HL-60 (cell line): Measurements from ENCODE around the gene HAGHL.
"Not testable (repeated sequence)": the region's sequence is repeated elsewhere in the genome, so short reads cannot be mapped to it uniquely, and the experiment has no call there.

Experiments
- CTCF ChIP-seq: IDR thresholded peaks from one replicate; pipeline ENCODE4 v1.5.1; 2011; ENCODE audit warnings: low read length, control low read depth, inconsistent platforms; ENCODE audit not compliant: insufficient read depth
- POLR2AphosphoS5 ChIP-seq: IDR thresholded peaks from 2 replicates; pipeline ENCODE4 v1.6.1; 2012; ENCODE audit warnings: low read depth
- TF ChIP-seq, protein P1 (sequence below): IDR thresholded peaks from 2 replicates; pipeline ENCODE4 v1.6.1; 2012; ENCODE audit warnings: low read depth; ENCODE audit not compliant: insufficient replicate concordance

DNA sequence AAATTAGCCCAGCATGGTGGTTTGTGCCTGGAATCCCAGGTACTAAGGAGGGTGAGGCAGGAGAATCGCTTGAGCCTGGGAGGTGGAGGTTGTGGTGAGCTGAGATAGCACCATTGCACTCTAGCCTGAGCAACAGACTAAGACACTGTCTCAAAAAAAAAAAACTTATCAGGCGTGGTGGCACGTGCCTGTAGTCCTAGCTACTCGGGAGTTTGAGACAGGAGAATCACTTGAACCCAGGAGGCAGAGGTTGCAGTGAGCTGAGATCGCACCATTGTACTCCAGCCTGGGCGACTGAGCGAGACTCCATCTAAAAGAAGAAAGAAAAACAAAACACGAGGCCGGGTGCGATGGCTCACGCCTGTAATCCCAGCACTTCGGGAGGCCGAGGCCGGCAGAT is 16.0 kb downstream of the HAGHL start:
- TF ChIP-seq CTCF, POLR2AphosphoS5: not testable (repeated sequence)
- TF ChIP-seq, protein P1, sequence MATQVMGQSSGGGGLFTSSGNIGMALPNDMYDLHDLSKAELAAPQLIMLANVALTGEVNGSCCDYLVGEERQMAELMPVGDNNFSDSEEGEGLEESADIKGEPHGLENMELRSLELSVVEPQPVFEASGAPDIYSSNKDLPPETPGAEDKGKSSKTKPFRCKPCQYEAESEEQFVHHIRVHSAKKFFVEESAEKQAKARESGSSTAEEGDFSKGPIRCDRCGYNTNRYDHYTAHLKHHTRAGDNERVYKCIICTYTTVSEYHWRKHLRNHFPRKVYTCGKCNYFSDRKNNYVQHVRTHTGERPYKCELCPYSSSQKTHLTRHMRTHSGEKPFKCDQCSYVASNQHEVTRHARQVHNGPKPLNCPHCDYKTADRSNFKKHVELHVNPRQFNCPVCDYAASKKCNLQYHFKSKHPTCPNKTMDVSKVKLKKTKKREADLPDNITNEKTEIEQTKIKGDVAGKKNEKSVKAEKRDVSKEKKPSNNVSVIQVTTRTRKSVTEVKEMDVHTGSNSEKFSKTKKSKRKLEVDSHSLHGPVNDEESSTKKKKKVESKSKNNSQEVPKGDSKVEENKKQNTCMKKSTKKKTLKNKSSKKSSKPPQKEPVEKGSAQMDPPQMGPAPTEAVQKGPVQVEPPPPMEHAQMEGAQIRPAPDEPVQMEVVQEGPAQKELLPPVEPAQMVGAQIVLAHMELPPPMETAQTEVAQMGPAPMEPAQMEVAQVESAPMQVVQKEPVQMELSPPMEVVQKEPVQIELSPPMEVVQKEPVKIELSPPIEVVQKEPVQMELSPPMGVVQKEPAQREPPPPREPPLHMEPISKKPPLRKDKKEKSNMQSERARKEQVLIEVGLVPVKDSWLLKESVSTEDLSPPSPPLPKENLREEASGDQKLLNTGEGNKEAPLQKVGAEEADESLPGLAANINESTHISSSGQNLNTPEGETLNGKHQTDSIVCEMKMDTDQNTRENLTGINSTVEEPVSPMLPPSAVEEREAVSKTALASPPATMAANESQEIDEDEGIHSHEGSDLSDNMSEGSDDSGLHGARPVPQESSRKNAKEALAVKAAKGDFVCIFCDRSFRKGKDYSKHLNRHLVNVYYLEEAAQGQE = not testable (repeated sequence)
